TTC549 (cell line): ENCODE measurements around the gene AUTS2.

Source experiments
- FAIRE-seq: peaks from 2 replicates; lab custom pipeline; 2012; peaks lifted over from hg19 to GRCh38; lab: Jason Lieb, UNC

The AUTS2 gene

GRCh38 chr7:70477036-70478010 lies 879.0 kb downstream of the AUTS2 start:
- no peak for FAIRE-seq

- FAIRE-seq, result no peak
Observed at GRCh38 chr7:70479153-70480021, 881.1 kb downstream of the AUTS2 start.

GRCh38 chr7:70480927-70481569 lies 882.8 kb downstream of the AUTS2 start:
- no peak for FAIRE-seq

GRCh38 chr7:70481570-70482123 lies 883.4 kb downstream of the AUTS2 start:
- FAIRE-seq, result no peak

- no peak for FAIRE-seq
Observed at GRCh38 chr7:70484255-70484654, 886.0 kb downstream of the AUTS2 start.

GRCh38 chr7:70486977-70487376 lies 888.7 kb downstream of the AUTS2 start:
- FAIRE-seq, result no peak

- no peak for FAIRE-seq
Observed at GRCh38 chr7:70487428-70487827, 889.2 kb downstream of the AUTS2 start.

- no peak for FAIRE-seq
Observed at GRCh38 chr7:70487886-70488285, 889.6 kb downstream of the AUTS2 start.

- FAIRE-seq, result no peak
Observed at GRCh38 chr7:70489813-70490212, 891.5 kb downstream of the AUTS2 start.

- no peak for FAIRE-seq
Observed at GRCh38 chr7:70492625-70493024, 894.4 kb downstream of the AUTS2 start.

- FAIRE-seq, result no peak
Observed at GRCh38 chr7:70494225-70495032, 896.2 kb downstream of the AUTS2 start.

GRCh38 chr7:70495033-70495376 lies 896.7 kb downstream of the AUTS2 start:
- FAIRE-seq, result no peak

GRCh38 chr7:70497793-70498192 lies 899.5 kb downstream of the AUTS2 start:
- no peak for FAIRE-seq

GRCh38 chr7:70498232-70498992 lies 900.1 kb downstream of the AUTS2 start:
- FAIRE-seq, result no peak

- no peak for FAIRE-seq
Observed at GRCh38 chr7:70500261-70500660, 902.0 kb downstream of the AUTS2 start.

GRCh38 chr7:70502117-70502863 lies 904.0 kb downstream of the AUTS2 start:
- no peak for FAIRE-seq

- no peak for FAIRE-seq
Observed at GRCh38 chr7:70504254-70504653, 906.0 kb downstream of the AUTS2 start.

GRCh38 chr7:70505468-70505867 lies 907.2 kb downstream of the AUTS2 start:
- FAIRE-seq, result no peak

- no peak for FAIRE-seq
Observed at GRCh38 chr7:70505886-70506285, 907.6 kb downstream of the AUTS2 start.

GRCh38 chr7:70506434-70506833 lies 908.2 kb downstream of the AUTS2 start:
- FAIRE-seq, result no peak
